GM12878 (cell line): ENCODE results near the gene DNAJC15. TPM values are rescaled to one million over a fixed set of nuclear protein-coding genes. Genes with fewer than 3 reads are reported as not detected.

ENCODE experiments used
- ATAC-seq: fragments of 200-7000 bp; cut with Tn5 transposase; 3 replicates; pipeline ENCODE4 v1.9.1; 2020; ENCODE audit warnings: mild to moderate bottlenecking, moderate library complexity
- BruUV-seq: library from RNA; stranded (reverse); fragments of 400-500 nt; replicated peaks from 2 replicates; lab custom pipeline; 2021; lab: Mats Ljungman, UMichigan
- CTCF ChIA-PET: fragments of 300-600 bp; sonication (Branson Sonifier 250); formaldehyde crosslinking; extraction: SDS; loops from one replicate; lab custom pipeline; 2021; ENCODE audit warnings: inconsistent platforms; lab: Yijun Ruan, JAX
- POLR2A ChIA-PET: fragments of 350-600 bp; formaldehyde crosslinking; extraction: SDS; loops from one replicate; lab custom pipeline; 2021; ENCODE audit warnings: inconsistent platforms; lab: Charles Lee
- RAD21 ChIA-PET: fragments of 300-600 bp; sonication (Branson Sonifier 250); formaldehyde crosslinking; loops from one replicate; lab custom pipeline; 2023; ENCODE audit warnings: antibody characterized with exemption; ENCODE audit not compliant: unreplicated experiment; lab: Charles Lee
- SMC1A ChIA-PET: fragments of 300-600 bp; sonication (Branson Sonifier 250); formaldehyde crosslinking; loops from one replicate; lab custom pipeline; 2023; ENCODE audit not compliant: unreplicated experiment, uncharacterized antibody; lab: Charles Lee
- DNase-seq: peaks from one replicate; pipeline ENCODE4 v3.0.0-alpha.2; 2011; ENCODE audit warnings: low read depth, low spot score
- FAIRE-seq: peaks from 3 replicates; lab custom pipeline; 2011; peaks lifted over from hg19 to GRCh38; lab: Jason Lieb, UNC
- H2AFZ ChIP-seq: 2 replicates; pipeline ENCODE4 v1.6.0; 2011; ENCODE audit warnings: low read depth, low read length, control low read depth; ENCODE audit not compliant: control insufficient read depth
- H3K27ac ChIP-seq: 2 replicates; pipeline ENCODE4 v1.5.1; 2011; ENCODE audit warnings: control low read depth; ENCODE audit not compliant: control insufficient read depth, insufficient read depth
- H3K27me3 ChIP-seq, 2 experiments: replicated peaks in 1 of 2; 2 replicates each; pipeline versions ENCODE4 v1.6.0 to v1.6.1; 2011; ENCODE audit warnings: low read length in 1 of 2; ENCODE audit not compliant: control insufficient read depth in 2 of 2, insufficient read depth in 2 of 2
- H3K36me3 ChIP-seq, 2 experiments: 2 replicates each; pipeline ENCODE4 v1.5.1; 2011; ENCODE audit warnings: low read length in 1 of 2; ENCODE audit not compliant: control insufficient read depth in 2 of 2, insufficient read depth in 2 of 2
- H3K4me1 ChIP-seq: 2 replicates; pipeline ENCODE4 v1.6.1; 2011; ENCODE audit warnings: mild to moderate bottlenecking, low read length, moderate library complexity, mixed read lengths; ENCODE audit not compliant: control insufficient read depth, insufficient read depth
- H3K4me2 ChIP-seq: 2 replicates; pipeline ENCODE4 v1.6.0; 2011; ENCODE audit warnings: control low read depth; ENCODE audit not compliant: control insufficient read depth, insufficient read depth
- H3K4me3 ChIP-seq: fragments of 200-600 bp; sonication (generic); 2 replicates; pipeline ENCODE4 v1.5.1; 2016
- H3K79me2 ChIP-seq: 2 replicates; pipeline ENCODE4 v1.6.0; 2011; ENCODE audit warnings: low read length; ENCODE audit not compliant: control insufficient read depth, insufficient read depth
- H3K9ac ChIP-seq: 2 replicates; pipeline ENCODE4 v1.8.0; 2011; ENCODE audit warnings: low read length, control low read depth, mixed read lengths; ENCODE audit not compliant: control insufficient read depth, insufficient read depth
- H3K9me3 ChIP-seq: replicated peaks from 3 replicates; pipeline ENCODE4 v1.5.1; 2011; ENCODE audit warnings: mild to moderate bottlenecking, low read length; ENCODE audit not compliant: control insufficient read depth, insufficient read depth
- H4K20me1 ChIP-seq: 2 replicates; pipeline ENCODE4 v1.6.0; 2011; ENCODE audit not compliant: control insufficient read depth, insufficient read depth
- GABPA ChIP-seq: IDR thresholded peaks from 2 replicates; pipeline ENCODE4 v1.6.1; 2014; ENCODE audit warnings: antibody characterized with exemption, low read depth, mild to moderate bottlenecking, inconsistent platforms
- WGBS: methylation state at CpG from one replicate; pipeline ENCODE4 v1.1.6; 2016; ENCODE audit warnings: low lambda C conversion rate; ENCODE audit not compliant: insufficient replicate concordance, insufficient coverage; ENCODE audit errors: missing lambda C conversion rate; 5-methylcytosine and 5-hydroxymethylcytosine counted together
- in situ Hi-C: fragments of 300-500 bp; cut with MboI; formaldehyde crosslinking; loops from 9 replicates; pipeline ENCODE4 v1.14.3; 2018; ENCODE audit warnings: mixed read lengths
- intact Hi-C: fragments of 100-400 bp; cut with micrococcal nuclease; formaldehyde crosslinking; loops from one replicate; pipeline ENCODE4 v1.14.2; 2022; ENCODE audit not compliant: unreplicated experiment
- polyA plus RNA-seq, 11 experiments: library from polyadenylated mRNA; depleted of rRNA in 4 of 11; unstranded in 6 of 11; stranded (reverse) in 5 of 11; fragments of >200 nt; fragmentation: Nextera tagmentation in 4 of 11; fragmentation: Illumina TruSeq in 1 of 11; extraction: Ambion mirVana in 4 of 11; extraction: Trizol in 1 of 11; gene quantifications; 1 replicate in 1 of 11; 2 replicates in 10 of 11; pipeline versions ENCODE4 v1.2.1 to v1.2.3, GENCODE V29; 2011 to 2016; ENCODE audit warnings: inconsistent platforms in 2 of 11, missing spikeins in 2 of 11, low read depth in 1 of 11
- total RNA-seq, 4 experiments: library from RNA; depleted of rRNA in 3 of 4; stranded (reverse); fragments of >200 nt in 3 of 4; fragmentation: Illumina TruSeq in 1 of 4; extraction: Trizol in 1 of 4; gene quantifications; 2 replicates each; pipeline versions ENCODE4 v1.2.1 to v1.2.3, GENCODE V29; 2013 to 2021
- TF ChIP-seq, protein P1 (sequence below): IDR thresholded peaks from 2 replicates; pipeline ENCODE4 v1.6.1; 2011; ENCODE audit warnings: low read depth, mild to moderate bottlenecking, low read length, moderate library complexity, borderline replicate concordance; ENCODE audit errors: extremely low read depth
- TF ChIP-seq, protein P2 (sequence below): IDR thresholded peaks from 2 replicates; pipeline ENCODE4 v1.6.1; 2011; ENCODE audit warnings: borderline replicate concordance, low read depth, mild to moderate bottlenecking, moderate library complexity, mixed read lengths, low read length; ENCODE audit not compliant: insufficient read depth; ENCODE audit errors: extremely low read length

The DNAJC15 gene
- total and polyA plus RNA-seq, 10 of the 15 experiments (the other 5 are each of a cell fraction or from before 2014, with no cell fraction given), result 13.1 to 104 (median 54.4) TPM

DNA sequence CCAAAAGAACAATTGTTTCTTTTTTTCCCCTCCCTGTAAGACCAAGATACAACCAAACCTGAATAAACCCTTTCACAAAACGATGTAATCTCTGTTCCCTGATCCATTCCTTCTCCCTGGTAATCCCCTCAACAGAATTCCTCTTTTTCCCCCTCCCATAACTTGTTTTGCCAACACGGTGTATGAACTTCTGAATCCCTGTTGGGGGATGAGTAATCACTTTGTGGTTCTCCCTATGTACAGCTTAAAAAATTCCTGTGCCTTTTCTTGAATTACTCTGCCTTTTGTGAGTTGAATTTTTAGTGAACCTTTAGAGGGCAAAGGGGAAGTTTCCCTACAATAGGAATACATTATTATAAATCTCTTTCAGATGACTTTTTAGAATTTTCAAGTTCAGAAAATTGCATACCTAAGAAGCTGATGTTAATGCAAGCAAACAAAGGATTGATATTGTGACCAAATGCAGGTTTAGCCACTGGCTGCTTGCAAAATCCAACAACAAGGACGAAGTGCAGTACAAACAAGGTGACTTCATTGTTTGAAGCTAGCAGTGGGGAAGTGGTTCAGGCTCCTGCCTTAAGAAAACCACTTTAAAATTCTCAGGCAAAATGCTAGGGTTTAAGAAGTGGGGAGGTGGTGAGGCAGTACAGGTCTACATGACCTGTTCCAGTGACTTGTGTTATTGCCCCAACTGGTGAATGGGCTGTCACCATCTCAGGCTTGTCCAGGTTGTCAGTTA is 16.3 kb upstream of the DNAJC15 start (continued):
- TF ChIP-seq, protein P1, sequence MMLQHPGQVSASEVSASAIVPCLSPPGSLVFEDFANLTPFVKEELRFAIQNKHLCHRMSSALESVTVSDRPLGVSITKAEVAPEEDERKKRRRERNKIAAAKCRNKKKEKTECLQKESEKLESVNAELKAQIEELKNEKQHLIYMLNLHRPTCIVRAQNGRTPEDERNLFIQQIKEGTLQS, result no peak
- TF ChIP-seq, all 136 proteins: peak for 0

DNA sequence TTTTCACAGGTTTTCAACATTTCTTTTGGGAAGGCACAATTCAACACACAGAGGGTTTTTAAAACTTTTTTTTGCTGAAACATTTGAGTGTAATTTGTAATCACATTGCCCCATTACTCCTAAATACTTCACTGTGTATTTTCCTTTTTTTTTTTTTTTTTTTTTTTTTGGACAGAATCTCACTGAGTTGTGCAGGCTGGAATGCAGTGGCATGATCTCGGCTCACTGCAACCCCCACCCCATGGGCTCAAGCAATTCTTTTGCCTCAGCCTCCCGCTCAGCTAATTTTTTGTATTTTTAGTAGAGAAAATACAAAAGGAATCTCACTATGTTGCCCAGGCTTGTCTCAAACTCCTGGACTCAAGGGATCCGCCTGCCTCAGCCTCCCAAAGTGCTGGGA is 14.8 kb upstream of the DNAJC15 start:
- ChIA-PET SMC1A (no interaction called here), RAD21 (no interaction called here), CTCF (no interaction called here), POLR2A (no interaction called here)
- no peaks in the 10 kb centered on the region for H4K20me1 ChIP-seq
- no peaks in the 10 kb centered on the region for H3K4me1 ChIP-seq
- BruUV-seq, result no TSS peak
- H3K9ac ChIP-seq, result no peak overlapping the region
- no peaks in the 10 kb centered on the region for H3K79me2 ChIP-seq
- H3K4me3 ChIP-seq, result no peak overlapping the region
- no peaks in the 10 kb centered on the region for H3K9me3 ChIP-seq
- intact Hi-C loops (no loop called here), in situ Hi-C loops (no loop called here)
- no peaks in the 10 kb centered on the region for H3K36me3 ChIP-seq
- H3K4me2 ChIP-seq, result no peak overlapping the region
- TF ChIP-seq, protein P2, sequence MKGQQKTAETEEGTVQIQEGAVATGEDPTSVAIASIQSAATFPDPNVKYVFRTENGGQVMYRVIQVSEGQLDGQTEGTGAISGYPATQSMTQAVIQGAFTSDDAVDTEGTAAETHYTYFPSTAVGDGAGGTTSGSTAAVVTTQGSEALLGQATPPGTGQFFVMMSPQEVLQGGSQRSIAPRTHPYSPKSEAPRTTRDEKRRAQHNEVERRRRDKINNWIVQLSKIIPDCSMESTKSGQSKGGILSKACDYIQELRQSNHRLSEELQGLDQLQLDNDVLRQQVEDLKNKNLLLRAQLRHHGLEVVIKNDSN, result no peak
- TF ChIP-seq GABPA, result no peak
- no peak overlapping the region for H2AFZ ChIP-seq
- DNase-seq, result no peak
- ATAC-seq, result no peak
- no peak overlapping the region for H3K27ac ChIP-seq
- WGBS, result 61% methylated on average over 3 of the region's 3 CpGs
- FAIRE-seq, result no peak
- 0 out of 4 replicates have a peak, but pooled peaks cover 0 to 3% of the 10 kb centered on the region in 2 experiments for H3K27me3 ChIP-seq
